Measurements from ENCODE around the gene XRCC6.
A peak's percentile ranks its signal among the peaks of the same experiment; 100 is the strongest.
"Not testable (repeated sequence)": the region's sequence is repeated elsewhere in the genome, so short reads cannot be mapped to it uniquely, and the experiment has no call there.

XRCC6 gene

GRCh38 chr22:41621099-41621910 is at the start of gene XRCC6:
Gene XRCC6, plus strand, starts transcription at chr22:41621295. Its CDS starts 710 bp downstream, at chr22:41622005.
- peak; percentile 99 for DNase-seq (ENCODE audit: low read depth)

GRCh38 chr22:41571786-41572185 is 49.3 kb upstream of the XRCC6 start:
- DNase-seq (ENCODE audit: low read depth) = no peak

GRCh38 chr22:41572305-41572704 is 48.8 kb upstream of the XRCC6 start:
- DNase-seq (ENCODE audit: low read depth) = not testable (repeated sequence)

GRCh38 chr22:41573677-41574076 is 47.4 kb upstream of the XRCC6 start:
- DNase-seq (ENCODE audit: low read depth) = no peak

DNA sequence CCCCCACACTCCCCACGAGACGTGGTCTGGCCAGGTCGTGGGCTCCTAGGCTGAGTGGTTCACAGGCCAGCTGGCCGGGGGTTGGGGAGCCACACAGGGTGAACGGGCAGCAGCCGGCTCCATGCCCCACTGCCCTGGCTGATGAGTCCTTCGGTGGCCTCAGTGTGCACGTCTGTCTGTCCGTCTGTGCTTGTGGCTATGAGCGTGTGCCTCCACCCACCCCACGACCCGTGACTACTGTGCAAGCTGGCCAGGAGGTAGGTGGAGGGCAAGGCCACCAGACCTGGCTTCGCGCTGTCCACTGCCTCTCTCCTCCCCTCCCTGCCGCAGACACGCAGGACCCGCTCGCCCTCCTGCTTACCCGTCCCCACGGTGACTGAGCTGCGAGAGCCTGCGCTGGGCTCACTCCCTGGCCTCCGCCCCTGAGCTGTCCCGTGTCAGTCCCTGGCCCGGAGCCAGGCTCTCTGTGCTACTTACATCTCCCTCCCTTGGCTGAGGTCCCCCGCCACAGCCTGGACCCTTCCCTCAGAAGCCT is 46.2 kb upstream of the XRCC6 start:
- DNase-seq (ENCODE audit: low read depth) = no peak

GRCh38 chr22:41575533-41575932 is 45.6 kb upstream of the XRCC6 start:
- DNase-seq (ENCODE audit: low read depth) = no peak

GRCh38 chr22:41576877-41577276 is 44.2 kb upstream of the XRCC6 start:
- DNase-seq (ENCODE audit: low read depth) = no peak

DNA sequence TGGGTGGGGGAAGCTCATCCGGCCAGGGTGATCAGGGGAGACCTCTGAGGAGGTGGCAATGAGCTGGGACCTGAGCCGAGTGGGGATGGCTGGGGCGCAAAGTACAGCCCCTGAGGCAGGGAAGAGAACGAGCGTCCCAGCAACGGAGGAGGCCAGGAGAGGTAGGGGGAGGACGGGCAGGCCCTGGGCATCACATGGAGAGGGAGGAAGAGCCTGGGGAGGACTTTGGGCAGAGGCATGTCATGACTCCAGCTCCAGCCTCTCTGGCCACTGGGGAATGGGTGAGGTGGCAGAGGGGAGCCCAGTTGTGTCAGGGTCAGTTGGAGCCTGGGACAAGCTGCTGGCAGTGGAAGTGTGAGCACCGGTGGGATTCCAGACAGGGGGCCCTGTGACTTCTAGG is 43.0 kb upstream of the XRCC6 start:
- no peak for DNase-seq (ENCODE audit: low read depth)

- DNase-seq (ENCODE audit: low read depth) = no peak
Measured at GRCh38 chr22:41578818-41579217, 42.3 kb upstream of the XRCC6 start.

DNA sequence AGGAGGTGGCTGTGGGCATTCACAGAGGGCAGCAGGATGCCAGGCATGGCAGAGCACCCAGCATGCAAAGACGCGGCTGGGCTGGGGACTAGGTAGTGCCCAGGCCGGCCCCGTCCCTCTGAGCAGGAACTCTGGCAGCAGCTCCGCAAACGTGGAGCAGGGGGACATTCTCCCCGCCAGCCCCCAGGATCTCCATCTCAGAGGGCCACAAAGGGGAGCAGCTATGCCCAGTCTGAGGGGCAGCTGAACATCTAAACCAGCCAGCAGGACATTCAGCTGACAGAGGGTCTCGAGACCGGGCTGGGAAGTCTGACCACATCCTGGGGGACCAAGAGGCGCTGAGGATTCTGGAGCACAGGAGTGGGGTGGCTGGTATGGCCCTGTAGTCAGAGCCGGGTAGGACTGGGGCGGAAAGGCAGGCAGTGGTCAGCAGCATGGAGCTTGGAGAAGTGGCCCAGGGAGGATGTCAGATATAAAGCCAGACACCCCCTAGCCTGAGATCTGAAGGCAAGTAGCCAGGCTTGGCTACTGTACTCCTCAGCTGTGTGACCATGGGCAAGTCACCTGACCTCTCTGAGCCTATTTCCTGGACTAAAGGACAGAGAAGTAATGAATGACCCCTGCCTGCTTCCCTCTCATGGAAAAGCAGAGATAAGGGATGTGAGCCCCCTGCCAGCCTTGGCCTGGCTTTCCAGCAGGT is 41.6 kb upstream of the XRCC6 start:
- DNase-seq (ENCODE audit: low read depth) = no peak

DNA sequence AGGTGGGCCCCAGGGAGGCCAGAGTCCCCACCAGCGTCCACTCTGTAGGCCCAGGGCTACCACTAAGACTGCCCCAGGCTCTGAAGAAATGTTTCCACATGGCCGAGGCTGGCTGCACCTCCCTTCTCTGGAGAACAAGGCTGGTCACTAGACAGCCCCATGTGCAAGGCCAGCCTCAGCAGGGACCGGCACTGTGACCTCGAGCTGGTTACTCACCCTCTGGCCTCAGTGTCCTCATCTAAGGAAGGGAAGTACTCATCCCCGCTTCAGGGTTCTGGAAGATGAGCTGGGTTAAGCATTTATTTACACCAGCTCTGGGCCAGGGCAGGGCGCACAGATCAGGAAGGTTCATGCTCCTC is 41.1 kb upstream of the XRCC6 start:
- no peak for DNase-seq (ENCODE audit: low read depth)

- no peak for DNase-seq (ENCODE audit: low read depth)
Measured at GRCh38 chr22:41582694-41583093, 38.4 kb upstream of the XRCC6 start.

GRCh38 chr22:41584881-41585280 is 36.2 kb upstream of the XRCC6 start:
- no peak for DNase-seq (ENCODE audit: low read depth)

GRCh38 chr22:41585898-41586297 is 35.2 kb upstream of the XRCC6 start:
- DNase-seq (ENCODE audit: low read depth) = no peak

DNA sequence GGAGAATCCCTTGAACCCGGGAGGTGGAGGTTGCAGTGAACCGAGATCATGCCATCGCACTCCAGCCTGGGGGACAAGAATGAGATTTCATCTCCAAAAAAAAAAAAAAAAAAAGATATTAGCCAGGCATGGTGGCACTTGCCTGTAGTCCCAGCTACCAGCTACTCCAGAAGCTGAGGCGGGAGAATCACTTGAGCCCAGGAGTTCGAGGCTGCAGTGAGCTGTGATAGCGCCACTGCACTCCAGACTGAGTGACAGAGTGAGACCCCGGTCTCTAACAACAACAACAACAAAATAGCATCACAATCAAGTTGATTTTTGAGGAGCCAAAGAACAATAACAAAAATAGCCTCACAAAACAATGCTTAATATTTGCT is 33.8 kb upstream of the XRCC6 start:
- DNase-seq (ENCODE audit: low read depth) = no peak

GRCh38 chr22:41589391-41590241 is 31.5 kb upstream of the XRCC6 start, which contains the start of gene PMM1:
Gene PMM1, minus strand, starts transcription at chr22:41589840. Its CDS starts 35 bp downstream, at chr22:41589805.
- peak; percentile 100 for DNase-seq (ENCODE audit: low read depth)

- DNase-seq (ENCODE audit: low read depth) = not testable (repeated sequence)
Measured at GRCh38 chr22:41593336-41593960, 27.6 kb upstream of the XRCC6 start.

DNA sequence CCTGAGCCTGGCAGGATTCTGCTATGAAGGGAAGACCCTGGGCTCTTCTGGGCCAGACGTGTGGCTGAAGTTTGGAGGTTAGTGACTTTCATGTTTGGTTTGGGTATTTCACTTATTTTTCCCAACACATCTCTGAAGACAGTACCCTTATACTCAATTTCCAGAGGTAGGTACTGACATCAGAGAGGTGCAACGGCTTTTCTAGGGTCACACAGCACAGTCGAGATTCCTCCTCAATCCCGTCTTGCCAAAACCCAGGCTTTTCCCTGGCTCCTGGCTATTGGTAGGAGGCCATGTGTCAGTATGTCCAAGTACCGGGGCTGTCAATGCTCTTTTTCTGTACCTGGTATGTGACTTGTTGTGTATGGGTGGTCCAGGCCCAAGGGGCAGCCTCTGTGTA is 25.4 kb upstream of the XRCC6 start:
- no peak for DNase-seq (ENCODE audit: low read depth)

- no peak for DNase-seq (ENCODE audit: low read depth)
Measured at GRCh38 chr22:41596776-41597634, 24.1 kb upstream of the XRCC6 start.

DNA sequence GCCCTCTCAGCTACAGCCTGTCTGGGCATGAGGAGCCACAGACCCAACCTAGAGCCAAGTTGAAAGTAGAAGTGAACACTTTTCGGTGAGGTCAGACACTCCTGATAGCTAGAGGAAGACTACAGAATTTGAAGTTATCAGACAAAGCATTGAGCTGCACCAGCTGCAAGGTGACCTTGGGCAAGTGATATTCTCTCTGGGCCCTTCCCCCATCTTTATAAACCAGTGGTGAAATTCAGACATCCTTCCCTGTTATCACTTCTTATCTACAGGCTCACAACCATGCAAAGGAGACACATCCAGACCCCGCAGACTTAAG is 23.5 kb upstream of the XRCC6 start:
- no peak for DNase-seq (ENCODE audit: low read depth)

GRCh38 chr22:41598081-41598480 is 23.0 kb upstream of the XRCC6 start:
- DNase-seq (ENCODE audit: low read depth) = no peak
